NCI-H146 (cell line): ENCODE results near the gene SPG7.

ENCODE experiments used
- DNase-seq: peaks from one replicate; lab custom pipeline; 2025; lab: John Stamatoyannopoulos, UW

Gene SPG7

GRCh38 chr16:89485701-89486246, 22.4 kb upstream of the SPG7 start:
- DNase-seq, result no peak

DNA sequence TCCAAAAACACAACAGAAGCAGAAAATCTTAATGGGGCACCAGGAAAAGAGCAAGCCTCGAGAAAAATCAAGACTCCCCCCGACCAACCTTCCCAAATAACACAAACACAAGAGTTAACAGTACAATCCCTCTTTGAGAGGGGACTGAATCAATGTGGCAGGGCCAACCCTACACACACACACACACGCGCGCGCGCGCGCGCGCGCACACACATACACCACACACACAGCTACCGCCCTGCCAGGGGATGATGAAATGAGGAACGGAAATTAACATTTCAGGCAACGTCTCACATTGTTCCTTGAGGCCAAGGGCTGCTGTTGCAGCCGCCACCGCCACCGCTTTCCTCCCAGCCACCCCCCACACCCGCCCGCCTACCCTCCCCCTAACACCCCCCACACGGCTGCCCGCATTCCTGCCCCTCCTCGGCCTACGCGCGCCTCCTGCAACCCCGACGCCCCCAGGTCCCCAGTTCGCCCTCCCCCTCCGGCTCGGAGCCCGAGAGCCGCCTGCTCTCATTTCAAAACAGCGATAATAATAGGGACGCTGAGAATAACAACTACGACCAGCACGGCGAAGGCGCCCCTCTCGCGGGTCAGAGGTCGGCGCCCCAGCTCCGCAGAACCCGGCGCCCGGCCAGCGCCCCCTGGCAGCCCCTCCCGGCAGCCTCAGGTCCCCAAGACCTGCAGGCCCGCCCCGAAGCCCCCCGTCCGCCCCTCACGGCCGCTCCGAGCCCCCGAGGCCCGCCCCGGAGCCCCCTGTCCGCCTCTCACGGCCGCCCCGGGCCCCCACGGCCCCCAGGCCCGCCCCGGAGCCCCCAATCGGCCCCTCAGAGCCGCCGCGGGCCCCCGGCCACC, 18.9 kb upstream of the SPG7 start:
- DNase-seq, result peak; percentile 57

DNA sequence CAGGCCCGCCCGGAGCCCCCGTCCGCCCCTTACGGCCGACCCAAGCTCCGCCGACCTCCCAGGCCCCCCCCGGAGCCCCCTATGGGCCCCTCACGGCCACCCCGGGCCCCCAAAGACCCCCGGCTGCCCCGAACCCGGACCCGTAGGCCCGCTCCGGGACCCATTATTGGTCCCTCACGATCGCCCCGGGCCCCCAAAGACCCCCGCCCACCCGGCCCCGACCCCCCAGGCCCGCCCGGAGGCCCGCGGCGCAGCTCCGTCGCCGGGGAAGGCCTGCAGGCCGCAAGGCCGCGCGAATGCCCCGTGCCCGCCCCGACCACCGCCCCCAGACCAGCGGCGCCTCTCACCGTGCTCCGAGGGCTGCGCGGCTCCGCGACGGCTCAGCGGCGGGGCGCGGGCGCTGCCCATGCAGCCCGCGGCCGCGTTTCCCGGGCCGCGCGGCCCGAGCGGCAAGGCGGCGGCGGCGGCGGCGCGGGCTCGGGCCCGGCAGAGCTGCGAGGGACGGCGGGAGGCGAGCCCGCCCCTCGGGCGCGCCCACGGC, 18.2 kb upstream of the SPG7 start:
- no peak for DNase-seq

DNA sequence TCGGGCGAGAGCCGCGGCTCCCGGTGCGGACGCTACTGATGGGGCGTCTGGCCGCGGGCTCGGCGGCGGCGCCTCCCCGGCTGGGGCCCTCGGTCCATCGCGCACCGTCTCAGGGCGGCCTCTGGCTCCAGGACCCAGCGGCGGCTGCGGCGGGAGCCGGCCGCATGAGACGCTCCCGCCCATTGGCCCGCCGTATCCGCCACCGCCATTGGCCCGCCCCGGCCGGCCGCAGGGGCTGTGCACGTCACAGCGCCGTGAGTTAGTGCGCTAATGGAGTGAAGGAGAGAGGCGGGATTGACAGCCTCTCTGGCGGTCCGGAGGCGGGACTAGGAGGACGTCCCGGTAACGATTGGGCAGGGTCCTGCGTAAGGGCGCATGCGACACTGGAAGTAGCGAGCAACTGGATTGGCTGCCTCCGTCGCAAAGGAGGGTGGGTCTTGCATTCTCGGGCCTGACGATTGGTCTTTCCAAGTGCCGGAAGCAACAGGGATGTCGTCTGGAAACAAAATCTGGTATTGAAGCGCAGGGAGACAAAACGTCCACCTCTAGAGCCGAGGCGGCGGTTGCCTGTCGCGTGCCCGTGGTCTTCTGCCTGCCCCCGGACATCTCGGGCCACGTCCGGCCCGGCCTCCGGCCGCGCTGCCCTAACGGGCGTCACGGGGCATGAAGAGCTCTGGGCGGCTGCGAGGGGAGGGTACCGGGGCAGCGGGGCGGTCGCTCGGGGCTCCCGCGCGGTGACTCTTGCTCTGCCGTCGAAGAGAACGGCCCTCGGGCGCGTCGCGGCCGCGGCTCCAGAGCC, 17.6 kb upstream of the SPG7 start, which contains the start of gene ANKRD11:
ANKRD11 (minus strand) TSS at position 123 of the 799 bp plus-strand sequence. CDS start 173,542 bp downstream, outside the sequence.
- DNase-seq, result peak; percentile 98

DNA sequence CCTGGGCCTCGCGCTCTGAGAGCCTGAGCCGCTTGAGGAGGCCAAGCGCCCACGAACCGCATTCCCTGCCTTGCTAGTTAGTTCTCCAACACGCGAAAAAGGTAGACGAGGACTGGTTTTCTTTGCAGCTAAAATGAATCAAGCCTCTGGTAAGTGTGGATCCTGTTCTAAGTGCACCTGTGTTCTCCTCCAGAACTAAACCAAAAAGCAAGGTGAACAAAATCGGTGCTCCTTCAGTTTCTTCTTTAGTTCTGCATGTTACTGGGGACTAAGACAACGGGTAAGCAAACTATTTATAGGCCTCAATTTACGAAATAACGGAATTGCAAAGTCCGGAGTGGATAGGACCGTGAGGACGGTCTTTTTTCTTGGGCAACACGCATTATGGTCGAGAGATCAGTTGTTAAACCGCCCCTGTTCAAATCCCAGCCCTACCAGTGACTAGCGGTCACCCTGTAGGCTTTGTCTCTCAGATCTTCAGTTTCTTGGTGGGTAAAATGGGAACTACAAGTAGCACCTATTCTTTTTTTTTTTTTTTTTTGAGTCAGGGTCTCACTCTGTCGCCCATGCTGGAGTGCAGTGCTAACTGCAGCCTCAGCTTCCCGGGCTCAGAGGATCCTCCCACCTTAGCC, 16.8 kb upstream of the SPG7 start:
- no peak for DNase-seq

- no peak for DNase-seq
Observed at GRCh38 chr16:89491974-89492687, 16.1 kb upstream of the SPG7 start.

DNA sequence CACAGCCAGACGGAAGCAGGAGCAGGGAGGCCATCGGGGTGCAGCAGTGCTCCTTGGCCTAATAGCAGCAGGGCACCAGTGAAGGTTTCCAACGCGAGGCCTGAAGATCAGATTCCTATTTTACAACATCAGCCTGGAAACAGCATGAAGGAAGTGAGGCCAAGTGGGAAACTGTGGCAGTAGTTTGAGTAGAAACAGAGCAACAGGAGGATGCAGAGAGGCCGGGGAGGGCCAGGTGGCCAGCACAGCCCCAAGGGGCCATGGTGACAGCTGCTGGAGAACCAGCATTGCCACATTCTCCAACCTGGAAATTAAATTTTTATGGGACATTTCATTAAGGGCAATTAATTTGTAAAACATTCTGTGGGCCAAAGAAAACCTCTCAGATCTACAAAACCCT, 14.4 kb upstream of the SPG7 start:
- no peak for DNase-seq

GRCh38 chr16:89495121-89495520, 13.1 kb upstream of the SPG7 start:
- DNase-seq, result no peak

- no peak for DNase-seq
Observed at GRCh38 chr16:89498839-89499238, 9.4 kb upstream of the SPG7 start.

DNA sequence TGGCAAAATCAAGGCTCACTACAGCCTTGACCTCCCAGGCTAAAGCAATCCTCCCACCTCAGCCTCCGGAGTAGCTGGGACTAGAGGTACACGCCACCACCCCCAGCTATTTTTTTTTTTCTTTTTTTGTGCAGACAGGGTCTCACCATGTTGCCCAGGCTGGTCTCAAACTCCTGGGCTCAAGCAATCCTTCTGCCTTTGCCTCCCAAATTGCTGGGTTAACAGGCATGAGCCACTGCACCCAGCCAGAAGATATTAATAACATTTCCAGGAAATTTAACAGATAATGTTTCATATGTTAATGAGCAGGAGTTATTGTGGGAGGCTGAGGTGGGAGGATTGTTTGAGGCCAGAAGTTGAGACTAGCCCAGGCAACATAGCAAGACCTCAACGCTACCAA, 8.4 kb upstream of the SPG7 start:
- no peak for DNase-seq

DNA sequence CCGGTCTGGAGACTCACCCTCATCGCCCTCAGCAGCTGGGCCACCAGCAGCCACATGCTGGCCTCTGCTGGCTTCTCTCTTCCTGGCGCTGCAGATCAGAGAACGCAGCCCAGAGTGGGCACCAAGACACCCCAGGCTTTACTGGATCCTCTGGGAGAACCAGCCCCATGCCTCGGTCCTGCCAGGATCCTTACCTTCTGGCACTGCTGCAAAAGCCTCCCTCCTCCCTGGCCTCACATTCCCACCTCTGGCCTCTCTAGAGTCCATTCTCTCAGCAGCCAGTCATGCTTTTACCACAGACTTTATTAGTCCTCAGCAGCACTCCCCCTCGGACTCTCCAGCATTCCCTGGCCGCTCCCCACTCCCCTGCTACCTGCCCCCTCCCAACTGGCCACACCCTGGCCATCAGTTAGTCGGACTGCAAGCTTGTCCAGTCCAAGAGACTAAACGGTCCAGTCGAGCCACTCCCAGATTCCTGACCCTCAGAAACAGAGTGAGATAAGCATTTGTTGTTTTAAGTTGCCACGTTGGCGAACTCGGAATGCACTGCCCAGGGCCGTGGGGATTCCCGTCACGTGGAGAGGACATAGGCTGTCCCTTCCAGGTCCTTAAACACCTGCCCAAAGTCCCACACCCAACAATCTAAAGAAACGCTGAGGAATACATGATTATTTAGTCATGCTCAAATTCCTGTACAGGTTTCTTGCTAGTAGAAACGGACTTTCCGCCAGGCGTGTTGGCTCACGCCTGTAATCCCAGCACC, 5.9 kb upstream of the SPG7 start:
- DNase-seq, result no peak

DNA sequence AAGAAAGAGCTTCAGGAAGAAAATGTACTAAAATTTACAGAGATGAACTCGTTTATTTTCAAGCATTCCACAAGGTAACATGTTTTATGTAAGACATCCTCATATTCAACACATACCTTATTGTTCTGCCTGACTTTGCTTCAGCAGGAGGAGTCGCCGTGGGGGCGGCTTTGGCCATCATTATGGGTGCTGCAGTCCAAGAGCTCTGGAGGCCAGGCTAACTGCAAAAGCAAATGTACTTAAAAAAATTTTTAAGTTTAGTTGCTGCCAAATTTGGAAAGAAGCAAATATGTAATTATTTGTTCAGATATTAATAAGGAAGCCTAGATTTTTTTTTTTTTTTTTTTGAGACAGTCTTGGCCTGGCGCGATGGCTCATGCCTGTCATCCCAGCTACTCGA, 4.1 kb upstream of the SPG7 start:
- DNase-seq, result no peak

- no peak for DNase-seq
Observed at GRCh38 chr16:89505204-89506112, 2.7 kb upstream of the SPG7 start.

DNA sequence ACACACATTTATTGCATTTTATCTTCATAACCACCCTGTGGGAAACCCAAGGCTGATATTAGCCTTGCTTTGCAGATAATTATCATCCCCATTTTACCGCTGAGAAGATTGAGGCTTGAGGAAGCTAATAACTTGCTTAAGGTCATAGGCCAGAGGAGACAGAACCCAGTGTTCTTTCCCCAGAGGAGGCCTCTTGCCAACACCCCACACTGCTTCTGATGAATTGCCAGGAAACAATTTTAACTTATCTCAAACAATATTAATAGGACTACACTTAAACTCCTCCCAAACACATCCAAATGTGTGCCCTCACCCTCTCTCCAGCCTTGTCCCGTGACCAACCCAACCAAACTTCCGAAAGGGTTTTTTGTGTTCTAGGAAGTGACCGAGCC, 2.1 kb upstream of the SPG7 start:
- DNase-seq, result no peak

GRCh38 chr16:89506791-89507191, 1.4 kb upstream of the SPG7 start:
- no peak for DNase-seq

DNA sequence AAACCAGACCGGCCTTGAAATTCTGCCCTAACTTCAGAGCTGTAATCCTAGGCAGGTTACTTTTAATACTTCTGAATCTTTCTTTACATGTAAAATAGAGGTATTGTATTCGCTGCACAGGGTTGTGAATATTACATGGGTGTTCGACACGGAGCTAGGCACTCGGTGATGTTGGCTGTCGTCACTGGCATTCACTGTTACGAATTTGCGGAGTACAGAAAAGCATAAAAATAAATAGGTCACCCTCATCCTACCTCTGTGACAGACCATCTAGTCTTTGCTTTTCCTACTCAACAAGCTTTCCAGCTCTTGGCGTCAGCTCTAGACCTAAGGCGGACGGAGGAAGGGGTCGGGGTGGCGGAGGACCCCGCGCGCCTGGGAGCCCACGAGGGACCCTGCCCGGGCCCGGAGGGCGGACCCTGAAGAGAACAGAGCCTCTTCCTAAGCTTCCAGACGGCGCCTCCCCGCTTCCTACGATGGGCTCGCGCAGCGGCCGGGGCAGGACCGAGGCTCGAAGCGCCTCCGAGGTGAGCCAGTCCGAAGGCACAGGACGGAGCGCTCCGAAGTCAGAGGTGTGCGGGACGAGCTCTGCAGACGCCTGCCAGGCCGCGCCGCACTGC, 879 bp upstream of the SPG7 start:
- no peak for DNase-seq

DNA sequence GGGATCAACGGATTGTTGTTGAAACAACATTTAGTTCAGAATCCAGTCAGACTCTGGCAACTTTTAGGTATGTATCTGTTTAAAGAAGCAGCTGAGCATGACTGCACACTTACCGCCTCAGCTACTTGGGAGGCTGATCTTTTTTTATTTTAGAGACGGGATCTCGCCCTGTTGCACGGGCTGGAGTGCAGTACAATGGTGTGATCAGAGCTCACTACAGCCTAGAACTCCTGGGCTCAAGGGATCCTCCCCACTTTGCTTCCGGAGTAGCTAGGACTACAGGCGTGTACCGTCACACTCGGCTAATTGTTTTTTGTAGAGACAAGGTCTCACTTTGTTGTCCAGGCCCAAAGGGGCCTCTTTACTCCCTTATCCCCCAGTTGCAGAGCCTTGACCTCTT, 2.3 kb downstream of the SPG7 start:
- DNase-seq, result no peak

GRCh38 chr16:89511374-89511773, 3.2 kb downstream of the SPG7 start:
- DNase-seq, result no peak

DNA sequence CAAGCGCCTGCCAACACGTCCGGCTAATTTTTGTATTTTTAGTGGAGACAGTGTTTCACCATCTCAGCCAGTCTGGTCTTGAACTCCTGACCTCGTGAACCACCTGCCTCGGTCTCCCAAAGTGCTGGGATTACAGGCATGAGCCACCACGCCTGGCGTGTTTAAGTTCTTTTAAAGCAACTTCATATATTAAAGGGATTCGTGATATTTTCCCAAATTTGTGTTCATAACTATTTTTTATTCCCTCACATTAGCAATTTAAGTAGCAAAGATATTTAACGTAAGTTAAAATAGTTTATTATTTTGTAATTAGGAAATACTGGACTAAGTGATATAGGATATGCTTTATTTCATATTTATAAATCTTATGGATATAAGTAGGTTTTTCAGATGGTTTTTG, 4.2 kb downstream of the SPG7 start:
- DNase-seq, result no peak
